Fibroblast of lung (primary cell): ENCODE results near the gene FAAP20.

ENCODE experiments used
- CTCF ChIP-seq, 2 donors: IDR thresholded peaks in 1 of 2; conservative IDR thresholded peaks in 1 of 2; 1 replicate in 1 of 2; 2 replicates in 1 of 2; pipeline ENCODE4 v1.5.1; 2011 to 2012; ENCODE audit warnings: low read length in 2 of 2, control low read depth in 1 of 2, inconsistent platforms in 1 of 2, low read depth in 1 of 2, mild to moderate bottlenecking in 1 of 2
- EZH2 ChIP-seq: IDR thresholded peaks from 2 replicates; pipeline ENCODE4 v1.5.1; 2012; ENCODE audit warnings: low read length, control low read depth, mild to moderate bottlenecking; ENCODE audit errors: missing control alignments

- TF ChIP-seq CTCF (conservative IDR thresholded peaks at IDR 0.05 in 1 of 2, IDR thresholded peaks at IDR 0.05 in 1 of 2; ENCODE audit: low read depth in 1 of 2, low read length in 2 of 2) (no peak), EZH2 (no peak)
These were observed 20.1 kb upstream of the FAAP20 start for GRCh38 chr1:2214541-2215241.
